ENCODE results near the gene CAND2. TPM values are rescaled to one million over a fixed set of nuclear protein-coding genes. Genes with fewer than 3 reads are reported as not detected.

CAND2 gene
- total and polyA plus RNA-seq, 9 donors, result 3.5 to 25.1 (median 16.6) TPM

DNA sequence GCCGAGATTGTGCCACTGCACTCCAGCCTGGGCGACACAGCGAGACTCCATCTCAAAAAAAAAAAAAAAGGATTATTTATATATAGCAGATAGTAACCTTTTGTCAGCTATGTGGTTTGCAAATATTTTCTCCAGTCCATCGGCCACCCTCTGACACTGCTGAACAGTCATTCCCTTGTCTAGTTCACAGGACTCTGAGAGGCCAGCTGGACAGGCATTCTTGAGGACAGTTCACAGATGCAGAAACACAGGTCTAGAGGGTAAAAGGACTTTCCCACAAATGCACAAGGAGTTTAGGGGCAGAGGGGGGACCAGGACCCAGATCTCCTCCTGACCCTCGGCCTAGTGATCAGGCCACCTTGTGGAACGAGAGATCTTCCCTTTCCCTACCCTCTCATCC, 29.9 kb upstream of the CAND2 start:
- intact Hi-C loops (cut with DNase I), result no loop called here
- Histone ChIP-seq H3K27me3 (no peaks in the 10 kb centered on the region), H3K27ac (no peak overlapping the region), H3K4me1 (ENCODE audit: insufficient read depth) (no peaks in the 10 kb centered on the region), H3K9me3 (no peaks in the 10 kb centered on the region), H3K36me3 (no peaks in the 10 kb centered on the region), H3K4me3 (no peak overlapping the region)
- TF ChIP-seq, protein P1, sequence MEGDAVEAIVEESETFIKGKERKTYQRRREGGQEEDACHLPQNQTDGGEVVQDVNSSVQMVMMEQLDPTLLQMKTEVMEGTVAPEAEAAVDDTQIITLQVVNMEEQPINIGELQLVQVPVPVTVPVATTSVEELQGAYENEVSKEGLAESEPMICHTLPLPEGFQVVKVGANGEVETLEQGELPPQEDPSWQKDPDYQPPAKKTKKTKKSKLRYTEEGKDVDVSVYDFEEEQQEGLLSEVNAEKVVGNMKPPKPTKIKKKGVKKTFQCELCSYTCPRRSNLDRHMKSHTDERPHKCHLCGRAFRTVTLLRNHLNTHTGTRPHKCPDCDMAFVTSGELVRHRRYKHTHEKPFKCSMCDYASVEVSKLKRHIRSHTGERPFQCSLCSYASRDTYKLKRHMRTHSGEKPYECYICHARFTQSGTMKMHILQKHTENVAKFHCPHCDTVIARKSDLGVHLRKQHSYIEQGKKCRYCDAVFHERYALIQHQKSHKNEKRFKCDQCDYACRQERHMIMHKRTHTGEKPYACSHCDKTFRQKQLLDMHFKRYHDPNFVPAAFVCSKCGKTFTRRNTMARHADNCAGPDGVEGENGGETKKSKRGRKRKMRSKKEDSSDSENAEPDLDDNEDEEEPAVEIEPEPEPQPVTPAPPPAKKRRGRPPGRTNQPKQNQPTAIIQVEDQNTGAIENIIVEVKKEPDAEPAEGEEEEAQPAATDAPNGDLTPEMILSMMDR (IDR thresholded peaks at IDR 0.05), result no peak
- TF ChIP-seq EP300 (IDR thresholded peaks at IDR 0.05) (no peak), POLR2A (IDR thresholded peaks at IDR 0.05) (no peak)
- no peak for DNase-seq
- WGBS, 3 donors, result 84 to 86% (median 85%) methylated on average over 6 of the region's 6 CpGs

DNA sequence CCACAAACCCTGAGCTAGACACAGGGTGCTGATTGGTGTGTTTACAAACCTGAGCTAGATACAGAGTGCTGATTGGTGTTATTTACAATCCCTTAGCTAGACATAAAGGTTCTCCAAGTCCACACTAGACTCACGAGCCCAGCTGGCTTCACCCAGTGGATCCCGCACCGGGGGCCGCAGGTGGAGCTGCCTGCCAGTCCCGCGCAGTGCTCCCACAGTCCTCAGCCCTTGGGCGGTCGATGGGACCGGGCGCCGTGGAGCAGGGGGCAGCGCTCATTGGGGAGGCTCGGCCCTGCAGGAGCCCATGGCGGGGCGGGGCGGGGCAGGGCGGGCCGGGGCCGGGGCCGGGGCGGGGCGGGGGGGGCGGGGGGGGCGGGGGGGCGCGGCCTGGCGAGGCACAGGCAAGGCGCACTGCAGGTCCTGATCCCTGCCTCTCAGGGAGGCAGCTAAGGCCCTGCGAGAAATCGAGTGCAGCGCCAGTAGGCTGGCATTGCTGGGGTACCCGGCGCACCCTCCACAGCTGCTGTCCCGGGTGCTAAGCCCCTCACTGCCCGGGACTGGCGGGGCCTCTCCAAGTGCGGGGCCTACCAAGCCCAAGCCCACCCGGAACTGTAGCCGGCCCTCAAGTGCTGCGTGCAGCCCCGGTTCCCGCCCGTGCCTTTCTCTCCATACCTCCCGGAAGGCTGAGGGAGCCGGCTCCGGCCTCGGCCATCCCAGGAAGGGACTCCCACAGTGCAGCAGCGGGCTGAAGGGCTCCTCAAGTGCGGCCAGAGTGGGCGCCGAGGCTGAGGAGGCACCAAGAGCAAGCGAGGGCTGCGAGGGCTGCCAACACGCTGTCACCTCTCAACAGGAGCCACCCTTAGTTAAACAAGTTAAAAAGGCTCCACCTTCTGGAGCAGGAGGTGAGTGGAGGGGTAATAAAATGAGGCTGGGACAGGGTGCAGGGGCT, 27.6 kb upstream of the CAND2 start:
- 81 to 90% (median 85%) methylated on average over 32 to 52 of the region's 54 CpGs for WGBS, 3 donors
- Histone ChIP-seq H3K36me3 (no peaks in the 10 kb centered on the region), H3K27ac (no peak overlapping the region), H3K4me1 (ENCODE audit: insufficient read depth) (no peaks in the 10 kb centered on the region), H3K9me3 (no peaks in the 10 kb centered on the region), H3K4me3 (no peak overlapping the region), H3K27me3 (no peaks in the 10 kb centered on the region)
- TF ChIP-seq EP300 (IDR thresholded peaks at IDR 0.05), result no peak
- TF ChIP-seq, protein P1 (IDR thresholded peaks at IDR 0.05), result no peak
- TF ChIP-seq POLR2A (IDR thresholded peaks at IDR 0.05), result no peak
- intact Hi-C loops (cut with DNase I), result no loop called here
- DNase-seq, result no peak

DNA sequence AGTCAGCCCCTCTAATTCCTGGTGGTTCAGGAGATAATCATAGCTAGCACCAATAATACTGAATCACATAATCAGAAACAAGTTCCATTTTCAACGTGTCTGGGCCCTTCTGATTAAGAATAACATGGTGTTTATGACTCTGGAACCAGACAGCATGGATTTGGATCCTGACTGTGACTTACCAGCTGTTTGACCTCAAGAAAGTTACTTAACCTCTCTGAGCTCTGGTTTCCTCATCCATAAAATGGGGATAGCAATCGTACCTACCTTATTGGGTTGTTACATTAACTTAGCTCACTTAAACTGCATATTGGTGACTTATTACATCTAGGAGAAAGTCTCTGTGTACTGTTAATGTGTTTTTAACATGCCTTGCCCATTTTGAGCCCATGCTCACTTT, 26.7 kb upstream of the CAND2 start:
- no peak overlapping the region for H3K27ac ChIP-seq
- no peak for DNase-seq
- no peaks in the 10 kb centered on the region for H3K36me3 ChIP-seq
- TF ChIP-seq POLR2A (IDR thresholded peaks at IDR 0.05), result no peak
- TF ChIP-seq, protein P1 (IDR thresholded peaks at IDR 0.05), result no peak
- TF ChIP-seq EP300 (IDR thresholded peaks at IDR 0.05), result no peak
- intact Hi-C loops (cut with DNase I), result no loop called here
- no peak overlapping the region for H3K4me3 ChIP-seq
- H3K27me3 ChIP-seq, result no peaks in the 10 kb centered on the region
- no peaks in the 10 kb centered on the region for H3K9me3 ChIP-seq
- no peaks in the 10 kb centered on the region for H3K4me1 ChIP-seq (ENCODE audit: insufficient read depth)
- WGBS, 3 donors, result 71 to 81% (median 78%) methylated on average over 2 of the region's 2 CpGs

DNA sequence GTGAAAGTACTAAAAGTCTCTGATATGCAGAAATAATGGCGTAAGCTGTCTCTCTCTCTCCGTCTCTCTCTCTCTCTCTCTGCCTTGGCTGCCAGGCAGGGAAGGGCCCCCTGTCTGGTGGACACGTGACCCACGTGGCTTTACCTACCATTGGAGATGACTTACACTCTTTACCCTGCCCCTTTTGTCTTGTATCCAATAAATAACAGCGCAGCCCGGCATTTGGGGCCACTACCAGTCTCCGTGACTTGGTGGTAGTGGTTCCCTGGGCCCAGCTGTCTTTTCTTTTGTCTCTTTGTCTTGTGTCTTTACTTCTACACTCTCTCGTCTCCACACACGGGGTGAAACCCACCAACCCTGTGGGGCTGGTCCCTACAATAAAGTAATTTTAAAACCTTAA, 25.2 kb upstream of the CAND2 start:
- intact Hi-C loops (cut with DNase I), result no loop called here
- H3K4me3 ChIP-seq, result no peak overlapping the region
- H3K27ac ChIP-seq, result no peak overlapping the region
- WGBS, 3 donors, result 91 to 93% (median 92%) methylated on average over 9 of the region's 9 CpGs
- H3K27me3 ChIP-seq, result no peaks in the 10 kb centered on the region
- H3K36me3 ChIP-seq, result no peaks in the 10 kb centered on the region
- no peaks in the 10 kb centered on the region for H3K4me1 ChIP-seq (ENCODE audit: insufficient read depth)
- no peaks in the 10 kb centered on the region for H3K9me3 ChIP-seq
- TF ChIP-seq EP300 (IDR thresholded peaks at IDR 0.05), result no peak
- TF ChIP-seq, protein P1 (IDR thresholded peaks at IDR 0.05), result no peak
- TF ChIP-seq POLR2A (IDR thresholded peaks at IDR 0.05), result no peak
- DNase-seq, result no peak
